ENCODE measurements around the gene MMP24. TPM values are rescaled to one million over a fixed set of nuclear protein-coding genes. Genes with fewer than 3 reads are reported as not detected.
A peak's percentile ranks its signal among the peaks of the same experiment; 100 is the strongest.

The MMP24 gene
- total and polyA plus RNA-seq, 2 of the 13 experiments (the other 11 are each of a cell fraction or from before 2014, with no cell fraction given), result 0.29 to 0.35 TPM

DNA sequence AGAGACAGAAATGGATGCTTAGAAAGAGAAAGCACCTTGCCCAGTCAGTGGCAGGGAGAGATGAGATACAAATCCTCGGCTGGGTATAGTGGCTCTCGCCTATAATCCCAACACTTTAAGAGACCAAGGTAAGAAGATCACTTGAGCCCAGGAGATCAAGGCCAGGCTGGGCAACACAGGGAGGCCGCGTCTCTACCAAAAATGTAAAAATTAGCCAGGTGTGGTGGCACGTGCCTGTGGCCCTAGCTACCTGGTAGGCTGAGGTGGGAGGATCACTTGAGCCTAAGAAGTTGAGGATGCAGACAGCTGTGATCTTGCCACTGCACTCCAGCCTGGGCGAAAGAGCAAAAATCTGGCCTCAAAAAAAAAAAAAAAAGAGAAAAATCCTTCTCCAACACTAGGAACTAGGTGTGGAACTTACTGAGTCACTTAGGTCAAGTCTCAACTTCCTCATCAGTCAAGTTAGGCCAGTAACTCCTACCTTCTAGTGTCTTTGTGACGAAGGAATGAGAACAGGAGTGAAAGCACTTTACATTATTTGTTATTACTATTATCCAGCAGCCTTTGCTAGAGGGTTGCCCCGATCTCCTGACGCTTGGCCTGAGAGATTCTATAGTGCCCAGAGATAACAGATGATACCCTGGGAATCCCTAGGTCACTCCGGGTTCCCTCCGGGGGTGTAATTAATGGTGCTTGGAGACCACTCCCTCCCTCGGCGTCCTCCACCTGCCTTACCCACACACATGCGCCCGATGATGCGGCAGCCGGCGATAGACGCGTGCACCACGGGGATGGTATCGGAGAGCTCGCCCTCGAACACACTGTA lies 57.2 kb downstream of the MMP24 start (continued):
- no peak for TF ChIP-seq IKZF1 (IDR thresholded peaks at IDR 0.05)
- no peak for TF ChIP-seq YEATS2 (CRISPR knock-in tag; IDR thresholded peaks at IDR 0.05; ENCODE audit: borderline replicate concordance)
- no peak for TF ChIP-seq ZNF251 (CRISPR knock-in tag; IDR thresholded peaks at IDR 0.05)
- TF ChIP-seq FOXK2 (IDR thresholded peaks at IDR 0.05), result no peak
- no peak for TF ChIP-seq ZNF10 (CRISPR knock-in tag; IDR thresholded peaks at IDR 0.05; ENCODE audit: borderline replicate concordance, low read depth)
- no peak for TF ChIP-seq NONO (IDR thresholded peaks at IDR 0.05)
- TF ChIP-seq NONO (CRISPR knock-in tag; conservative IDR thresholded peaks at IDR 0.05), result 0 out of 2 replicates have a peak, but pooled peaks have one; percentile 1
- no peak for TF ChIP-seq FOXJ3 (CRISPR knock-in tag; IDR thresholded peaks at IDR 0.05; ENCODE audit: borderline replicate concordance)
- peak; percentile 84; the same call in 1 of the 2 replicates for TF ChIP-seq GLMP (CRISPR knock-in tag; IDR thresholded peaks at IDR 0.05; ENCODE audit: borderline replicate concordance)
- no peak for TF ChIP-seq HIVEP1 (CRISPR knock-in tag; IDR thresholded peaks at IDR 0.05)
- no peak for TF ChIP-seq HMGA1 (CRISPR knock-in tag; conservative IDR thresholded peaks at IDR 0.05)
- no peak for TF ChIP-seq ZNF350 (CRISPR knock-in tag; IDR thresholded peaks at IDR 0.05; ENCODE audit: borderline replicate concordance, low read depth)
- TF ChIP-seq, protein P1, sequence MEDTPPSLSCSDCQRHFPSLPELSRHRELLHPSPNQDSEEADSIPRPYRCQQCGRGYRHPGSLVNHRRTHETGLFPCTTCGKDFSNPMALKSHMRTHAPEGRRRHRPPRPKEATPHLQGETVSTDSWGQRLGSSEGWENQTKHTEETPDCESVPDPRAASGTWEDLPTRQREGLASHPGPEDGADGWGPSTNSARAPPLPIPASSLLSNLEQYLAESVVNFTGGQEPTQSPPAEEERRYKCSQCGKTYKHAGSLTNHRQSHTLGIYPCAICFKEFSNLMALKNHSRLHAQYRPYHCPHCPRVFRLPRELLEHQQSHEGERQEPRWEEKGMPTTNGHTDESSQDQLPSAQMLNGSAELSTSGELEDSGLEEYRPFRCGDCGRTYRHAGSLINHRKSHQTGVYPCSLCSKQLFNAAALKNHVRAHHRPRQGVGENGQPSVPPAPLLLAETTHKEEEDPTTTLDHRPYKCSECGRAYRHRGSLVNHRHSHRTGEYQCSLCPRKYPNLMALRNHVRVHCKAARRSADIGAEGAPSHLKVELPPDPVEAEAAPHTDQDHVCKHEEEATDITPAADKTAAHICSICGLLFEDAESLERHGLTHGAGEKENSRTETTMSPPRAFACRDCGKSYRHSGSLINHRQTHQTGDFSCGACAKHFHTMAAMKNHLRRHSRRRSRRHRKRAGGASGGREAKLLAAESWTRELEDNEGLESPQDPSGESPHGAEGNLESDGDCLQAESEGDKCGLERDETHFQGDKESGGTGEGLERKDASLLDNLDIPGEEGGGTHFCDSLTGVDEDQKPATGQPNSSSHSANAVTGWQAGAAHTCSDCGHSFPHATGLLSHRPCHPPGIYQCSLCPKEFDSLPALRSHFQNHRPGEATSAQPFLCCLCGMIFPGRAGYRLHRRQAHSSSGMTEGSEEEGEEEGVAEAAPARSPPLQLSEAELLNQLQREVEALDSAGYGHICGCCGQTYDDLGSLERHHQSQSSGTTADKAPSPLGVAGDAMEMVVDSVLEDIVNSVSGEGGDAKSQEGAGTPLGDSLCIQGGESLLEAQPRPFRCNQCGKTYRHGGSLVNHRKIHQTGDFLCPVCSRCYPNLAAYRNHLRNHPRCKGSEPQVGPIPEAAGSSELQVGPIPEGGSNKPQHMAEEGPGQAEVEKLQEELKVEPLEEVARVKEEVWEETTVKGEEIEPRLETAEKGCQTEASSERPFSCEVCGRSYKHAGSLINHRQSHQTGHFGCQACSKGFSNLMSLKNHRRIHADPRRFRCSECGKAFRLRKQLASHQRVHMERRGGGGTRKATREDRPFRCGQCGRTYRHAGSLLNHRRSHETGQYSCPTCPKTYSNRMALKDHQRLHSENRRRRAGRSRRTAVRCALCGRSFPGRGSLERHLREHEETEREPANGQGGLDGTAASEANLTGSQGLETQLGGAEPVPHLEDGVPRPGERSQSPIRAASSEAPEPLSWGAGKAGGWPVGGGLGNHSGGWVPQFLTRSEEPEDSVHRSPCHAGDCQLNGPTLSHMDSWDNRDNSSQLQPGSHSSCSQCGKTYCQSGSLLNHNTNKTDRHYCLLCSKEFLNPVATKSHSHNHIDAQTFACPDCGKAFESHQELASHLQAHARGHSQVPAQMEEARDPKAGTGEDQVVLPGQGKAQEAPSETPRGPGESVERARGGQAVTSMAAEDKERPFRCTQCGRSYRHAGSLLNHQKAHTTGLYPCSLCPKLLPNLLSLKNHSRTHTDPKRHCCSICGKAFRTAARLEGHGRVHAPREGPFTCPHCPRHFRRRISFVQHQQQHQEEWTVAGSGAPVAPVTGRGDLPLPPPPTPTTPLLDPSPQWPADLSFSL (CRISPR knock-in tag; IDR thresholded peaks at IDR 0.05), result peak; percentile 37; the same call in 1 of the 2 replicates
- TF ChIP-seq, protein P2, sequence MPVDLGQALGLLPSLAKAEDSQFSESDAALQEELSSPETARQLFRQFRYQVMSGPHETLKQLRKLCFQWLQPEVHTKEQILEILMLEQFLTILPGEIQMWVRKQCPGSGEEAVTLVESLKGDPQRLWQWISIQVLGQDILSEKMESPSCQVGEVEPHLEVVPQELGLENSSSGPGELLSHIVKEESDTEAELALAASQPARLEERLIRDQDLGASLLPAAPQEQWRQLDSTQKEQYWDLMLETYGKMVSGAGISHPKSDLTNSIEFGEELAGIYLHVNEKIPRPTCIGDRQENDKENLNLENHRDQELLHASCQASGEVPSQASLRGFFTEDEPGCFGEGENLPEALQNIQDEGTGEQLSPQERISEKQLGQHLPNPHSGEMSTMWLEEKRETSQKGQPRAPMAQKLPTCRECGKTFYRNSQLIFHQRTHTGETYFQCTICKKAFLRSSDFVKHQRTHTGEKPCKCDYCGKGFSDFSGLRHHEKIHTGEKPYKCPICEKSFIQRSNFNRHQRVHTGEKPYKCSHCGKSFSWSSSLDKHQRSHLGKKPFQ (CRISPR knock-in tag; IDR thresholded peaks at IDR 0.05; ENCODE audit: insufficient replicate concordance), result no peak
- TF ChIP-seq, protein P3, sequence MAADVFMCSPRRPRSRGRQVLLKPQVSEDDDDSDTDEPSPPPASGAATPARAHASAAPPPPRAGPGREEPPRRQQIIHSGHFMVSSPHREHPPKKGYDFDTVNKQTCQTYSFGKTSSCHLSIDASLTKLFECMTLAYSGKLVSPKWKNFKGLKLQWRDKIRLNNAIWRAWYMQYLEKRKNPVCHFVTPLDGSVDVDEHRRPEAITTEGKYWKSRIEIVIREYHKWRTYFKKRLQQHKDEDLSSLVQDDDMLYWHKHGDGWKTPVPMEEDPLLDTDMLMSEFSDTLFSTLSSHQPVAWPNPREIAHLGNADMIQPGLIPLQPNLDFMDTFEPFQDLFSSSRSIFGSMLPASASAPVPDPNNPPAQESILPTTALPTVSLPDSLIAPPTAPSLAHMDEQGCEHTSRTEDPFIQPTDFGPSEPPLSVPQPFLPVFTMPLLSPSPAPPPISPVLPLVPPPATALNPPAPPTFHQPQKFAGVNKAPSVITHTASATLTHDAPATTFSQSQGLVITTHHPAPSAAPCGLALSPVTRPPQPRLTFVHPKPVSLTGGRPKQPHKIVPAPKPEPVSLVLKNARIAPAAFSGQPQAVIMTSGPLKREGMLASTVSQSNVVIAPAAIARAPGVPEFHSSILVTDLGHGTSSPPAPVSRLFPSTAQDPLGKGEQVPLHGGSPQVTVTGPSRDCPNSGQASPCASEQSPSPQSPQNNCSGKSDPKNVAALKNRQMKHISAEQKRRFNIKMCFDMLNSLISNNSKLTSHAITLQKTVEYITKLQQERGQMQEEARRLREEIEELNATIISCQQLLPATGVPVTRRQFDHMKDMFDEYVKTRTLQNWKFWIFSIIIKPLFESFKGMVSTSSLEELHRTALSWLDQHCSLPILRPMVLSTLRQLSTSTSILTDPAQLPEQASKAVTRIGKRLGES (CRISPR knock-in tag; IDR thresholded peaks at IDR 0.05; ENCODE audit: borderline replicate concordance), result no peak
- TF ChIP-seq ZNF124 (CRISPR knock-in tag; IDR thresholded peaks at IDR 0.05), result no peak
- peak; percentile 84; the same call in 1 of the 2 replicates for TF ChIP-seq ZNF160 (CRISPR knock-in tag; IDR thresholded peaks at IDR 0.05)

Measured in HepG2 (cell line).